Gastroesophageal sphincter (tissue), 3 donors: Measurements from ENCODE around the gene FAM3A.

ENCODE experiments used
- CTCF ChIP-seq, 4 experiments: fragments of 200-600 bp in 2 of 4; fragments of 450-650 bp in 2 of 4; sonication (generic) in 1 of 4; IDR thresholded peaks; one replicate each; pipeline ENCODE4 v1.5.1; 2017 to 2019; ENCODE audit warnings: antibody characterized with exemption in 4 of 4, mild to moderate bottlenecking in 2 of 4, moderate library complexity in 2 of 4
- POLR2AphosphoS5 ChIP-seq: sonication (generic); formaldehyde crosslinking; IDR thresholded peaks from one replicate; pipeline ENCODE4 v1.6.1; 2017; ENCODE audit warnings: antibody characterized with exemption

DNA sequence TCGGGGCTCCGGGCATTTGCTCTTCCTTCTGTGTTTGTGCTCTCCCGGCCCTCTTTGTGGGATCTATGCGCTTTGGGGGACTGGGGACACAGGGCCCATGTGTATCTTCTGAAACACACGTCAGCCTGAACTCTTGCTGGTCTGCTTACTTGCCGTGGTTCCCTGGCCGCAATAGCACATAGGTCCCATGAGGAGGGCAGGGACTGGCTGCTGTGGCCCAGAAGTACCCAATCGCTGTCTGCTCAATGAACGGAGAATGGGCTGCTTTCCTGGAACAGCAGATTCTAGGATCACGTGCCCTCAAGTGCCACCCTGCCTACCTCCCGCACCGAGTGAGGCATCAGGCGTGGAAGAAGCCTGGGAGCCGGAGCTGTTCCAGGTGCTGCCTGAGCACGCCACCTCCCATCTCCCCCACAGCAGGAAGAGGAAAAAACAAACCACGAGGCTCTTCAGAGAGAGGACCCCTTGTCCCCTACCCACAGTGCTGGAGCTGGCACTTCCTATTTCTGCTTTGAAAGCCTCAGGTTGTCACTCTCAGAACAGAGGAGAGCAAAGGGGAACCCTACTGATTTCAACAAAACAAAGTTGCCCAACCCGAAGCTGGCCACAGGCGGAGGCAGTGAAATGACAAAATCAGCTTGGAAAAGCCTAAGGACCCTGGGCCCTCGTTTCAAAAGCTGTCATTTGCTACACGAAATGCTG is 26.8 kb upstream of the FAM3A start:
- TF ChIP-seq POLR2AphosphoS5: no peak
- TF ChIP-seq CTCF (IDR thresholded peaks at IDR 0.05): no peak
